Fibroblast of villous mesenchyme (primary cell): ENCODE results near the gene PARL. TPM values are rescaled to one million over a fixed set of nuclear protein-coding genes. Genes with fewer than 3 reads are reported as not detected.

ENCODE experiments used
- DNase-seq: peaks from one replicate; pipeline ENCODE4 v3.0.0-alpha.2; 2010; ENCODE audit warnings: low read depth
- H3K4me3 ChIP-seq: 2 replicates; pipeline ENCODE4 v1.5.1; 2011; ENCODE audit warnings: low read depth, mild to moderate bottlenecking, low read length
- CTCF ChIP-seq: IDR thresholded peaks from 2 replicates; pipeline ENCODE4 v1.5.1; 2012; ENCODE audit warnings: low read depth, mild to moderate bottlenecking, low read length; ENCODE audit not compliant: insufficient read depth
- total RNA-seq: library from RNA; depleted of rRNA; stranded (reverse); fragments of >200 nt; gene quantifications from 2 replicates; pipeline ENCODE4 v1.2.3, GENCODE V29; 2012

The PARL gene
- total RNA-seq, 1 donor, result 31.5 TPM

GRCh38 chr3:183823963-183824362 lies 60.7 kb downstream of the PARL start:
- no peak overlapping the region for H3K4me3 ChIP-seq

GRCh38 chr3:183822631-183823030 lies 62.0 kb downstream of the PARL start:
- peak; percentile 21 for DNase-seq
- H3K4me3 ChIP-seq, result no peak overlapping the region
- no peak for TF ChIP-seq CTCF

More at GRCh38 chr3:183823963-183824362, 60.7 kb downstream of the PARL start:
- no peak for DNase-seq
- no peak for TF ChIP-seq CTCF

GRCh38 chr3:183819831-183820230 lies 64.8 kb downstream of the PARL start:
- no peak overlapping the region for H3K4me3 ChIP-seq
- no peak for TF ChIP-seq CTCF
- DNase-seq, result no peak

GRCh38 chr3:183818706-183819624 lies 65.7 kb downstream of the PARL start:
- no peak overlapping the region for H3K4me3 ChIP-seq
- TF ChIP-seq CTCF, result no peak
- no peak for DNase-seq

- no peak for TF ChIP-seq CTCF
- H3K4me3 ChIP-seq, result no peak overlapping the region
- no peak for DNase-seq
Observed at GRCh38 chr3:183818041-183818620, 66.5 kb downstream of the PARL start.

- no peak overlapping the region for H3K4me3 ChIP-seq
- no peak for DNase-seq
Observed at GRCh38 chr3:183817639-183818038, 67.0 kb downstream of the PARL start.

More at GRCh38 chr3:183817639-183818038, 67.0 kb downstream of the PARL start:
- no peak for TF ChIP-seq CTCF
